Breast epithelium (tissue), 4 donors: ENCODE results near the gene ZNF580. TPM values are rescaled to one million over a fixed set of nuclear protein-coding genes. Genes with fewer than 3 reads are reported as not detected.

ENCODE experiments used
- DNase-seq, 2 donors: peaks; one replicate each; pipeline ENCODE4 v3.0.0-alpha.2; 2019; ENCODE audit warnings: low spot score in 2 of 2
- H3K27ac ChIP-seq, 2 donors: fragments of 200-600 bp; sonication (generic) in 1 of 2; one replicate each; pipeline ENCODE4 v1.5.1; 2016 to 2019; ENCODE audit warnings: mild to moderate bottlenecking in 1 of 2
- H3K27me3 ChIP-seq, 2 donors: fragments of 200-600 bp; sonication (generic) in 1 of 2; one replicate each; pipeline versions ENCODE4 v1.5.1 to v1.6.0; 2017 to 2019; ENCODE audit warnings: control low read depth in 1 of 2, mild to moderate bottlenecking in 1 of 2
- H3K36me3 ChIP-seq: fragments of 200-600 bp; one replicate; pipeline ENCODE4 v1.5.1; 2019
- H3K4me1 ChIP-seq, 2 donors: fragments of 200-600 bp; sonication (generic); one replicate each; pipeline ENCODE4 v1.5.1; 2016 to 2019; ENCODE audit warnings: control low read depth in 1 of 2
- H3K4me3 ChIP-seq, 3 donors: fragments of 200-600 bp; sonication (generic); 1 replicate in 2 of 3; 2 replicates in 1 of 3; pipeline ENCODE4 v1.5.1; 2016 to 2019; ENCODE audit warnings: mild to moderate bottlenecking in 3 of 3, moderate library complexity in 2 of 3
- H3K9me3 ChIP-seq, 2 donors: fragments of 200-600 bp; sonication (generic) in 1 of 2; one replicate each; pipeline ENCODE4 v1.5.1; 2016 to 2019; ENCODE audit warnings: control low read depth in 1 of 2
- CTCF ChIP-seq, 3 donors: fragments of 450-650 bp; IDR thresholded peaks; one replicate each; pipeline ENCODE4 v1.5.1; 2016 to 2017; ENCODE audit warnings: antibody characterized with exemption in 3 of 3, mild to moderate bottlenecking in 3 of 3, moderate library complexity in 3 of 3
- POLR2A ChIP-seq: fragments of 450-650 bp; IDR thresholded peaks from one replicate; pipeline ENCODE4 v1.6.1; 2016; ENCODE audit warnings: antibody characterized with exemption, mild to moderate bottlenecking, moderate library complexity
- POLR2AphosphoS5 ChIP-seq, 3 donors: sonication (generic); formaldehyde crosslinking; IDR thresholded peaks; one replicate each; pipeline ENCODE4 v1.6.1; 2017; ENCODE audit warnings: antibody characterized with exemption in 3 of 3
- intact Hi-C: fragments of 100-400 bp; cut with DNase I; formaldehyde crosslinking; loops from one replicate; pipeline ENCODE4 v1.15.1; 2023; ENCODE audit warnings: low total_unique reads
- total RNA-seq, 3 donors: library from RNA; depleted of rRNA; stranded (reverse); fragments of >200 nt; gene quantifications; one replicate each; pipeline ENCODE4 v1.1.0, GENCODE V29; 2016

ZNF580 gene
- total RNA-seq, 3 donors from 2014 or later: 21.0 to 24.3 (median 22.4) TPM

GRCh38 chr19:55670280-55671053 is 29.7 kb downstream of the ZNF580 start:
- peaks cover 0 to 6% of the 10 kb centered on the region in 2 donors for H3K4me1 ChIP-seq
- H3K27me3 ChIP-seq: no peaks in the 10 kb centered on the region
- H3K36me3 ChIP-seq: peaks cover 25% of the 10 kb centered on the region
- intact Hi-C loops: no loop called here
- no peak overlapping the region for H3K27ac ChIP-seq
- H3K9me3 ChIP-seq: no peaks in the 10 kb centered on the region
- H3K4me3 ChIP-seq: no peak overlapping the region
- DNase-seq: no peak
- TF ChIP-seq POLR2A: no peak
- TF ChIP-seq POLR2AphosphoS5 (IDR thresholded peaks at IDR 0.05): no peak
- no peak for TF ChIP-seq CTCF (IDR thresholded peaks at IDR 0.05)

GRCh38 chr19:55671054-55671378 is 30.2 kb downstream of the ZNF580 start:
- Histone ChIP-seq H3K9me3 (no peaks in the 10 kb centered on the region), H3K4me3 (no peak overlapping the region), H3K27me3 (no peaks in the 10 kb centered on the region), H3K27ac (no peak overlapping the region), H3K4me1 (peaks cover 0 to 8% of the 10 kb centered on the region in 2 donors), H3K36me3 (peaks cover 22% of the 10 kb centered on the region)
- no peak for TF ChIP-seq POLR2AphosphoS5 (IDR thresholded peaks at IDR 0.05)
- TF ChIP-seq POLR2A: no peak
- TF ChIP-seq CTCF (IDR thresholded peaks at IDR 0.05): no peak
- no peak for DNase-seq
- intact Hi-C loops: no loop called here

- no peak overlapping the region for H3K4me3 ChIP-seq
- H3K9me3 ChIP-seq: no peaks in the 10 kb centered on the region
- H3K36me3 ChIP-seq: peaks cover 13% of the 10 kb centered on the region
- no peaks in the 10 kb centered on the region for H3K27me3 ChIP-seq
- H3K27ac ChIP-seq: no peak overlapping the region
- H3K4me1 ChIP-seq: peaks cover 0 to 22% of the 10 kb centered on the region in 2 donors
- no peak for DNase-seq
- TF ChIP-seq POLR2AphosphoS5 (IDR thresholded peaks at IDR 0.05) (no peak), CTCF (IDR thresholded peaks at IDR 0.05) (no peak), POLR2A (no peak)
- intact Hi-C loops: no loop called here
Observed at GRCh38 chr19:55672418-55672817, 31.6 kb downstream of the ZNF580 start.

- no peak overlapping the region for H3K27ac ChIP-seq
- no peak for DNase-seq
- H3K9me3 ChIP-seq: no peaks in the 10 kb centered on the region
- peaks cover 0 to 26% of the 10 kb centered on the region in 2 donors for H3K4me1 ChIP-seq
- H3K36me3 ChIP-seq: peaks cover 15% of the 10 kb centered on the region
- H3K27me3 ChIP-seq: no peaks in the 10 kb centered on the region
- no peak for TF ChIP-seq POLR2A
- TF ChIP-seq CTCF (IDR thresholded peaks at IDR 0.05): no peak
- no peak for TF ChIP-seq POLR2AphosphoS5 (IDR thresholded peaks at IDR 0.05)
- intact Hi-C loops: no loop called here
- H3K4me3 ChIP-seq: no peak overlapping the region
Observed at GRCh38 chr19:55673465-55673864, 32.7 kb downstream of the ZNF580 start.

- H3K4me3 ChIP-seq: no peak overlapping the region
- peak overlapping the region; percentile 91 to 96 for H3K27ac ChIP-seq
- H3K4me1 ChIP-seq: peaks cover 0 to 26% of the 10 kb centered on the region in 2 donors
- no peaks in the 10 kb centered on the region for H3K27me3 ChIP-seq
- H3K36me3 ChIP-seq: peaks cover 17% of the 10 kb centered on the region
- intact Hi-C loops: no loop called here
- DNase-seq: no peak
- H3K9me3 ChIP-seq: no peaks in the 10 kb centered on the region
- no peak for TF ChIP-seq CTCF (IDR thresholded peaks at IDR 0.05)
- TF ChIP-seq POLR2AphosphoS5 (IDR thresholded peaks at IDR 0.05): no peak
- no peak for TF ChIP-seq POLR2A
Observed at GRCh38 chr19:55673889-55674288, 33.1 kb downstream of the ZNF580 start.
